WTC11 (cell line): ENCODE data around the gene MNT.

ENCODE experiments used
- ATF1 ChIP-seq: sonication (generic); formaldehyde crosslinking; IDR thresholded peaks from 2 replicates; pipeline ENCODE4 v1.8.1; 2023; ENCODE audit warnings: mild to moderate bottlenecking, moderate library complexity, missing genetic modification reagents
- E2F1 ChIP-seq: sonication (generic); formaldehyde crosslinking; IDR thresholded peaks from 2 replicates; pipeline ENCODE4 v1.8.0; 2022; ENCODE audit warnings: mild to moderate bottlenecking, missing genetic modification reagents
- E2F4 ChIP-seq: sonication (generic); formaldehyde crosslinking; IDR thresholded peaks from 2 replicates; pipeline ENCODE4 v1.8.1; 2022; ENCODE audit warnings: low read depth, mild to moderate bottlenecking, moderate library complexity, missing genetic modification reagents, borderline replicate concordance
- EMX1 ChIP-seq: fragments of 250-450 bp; sonication (Bioruptor Pico); IDR thresholded peaks from 2 replicates; pipeline ENCODE4 v1.8.0; 2021; ENCODE audit warnings: mild to moderate bottlenecking
- IRF1 ChIP-seq: sonication (generic); formaldehyde crosslinking; IDR thresholded peaks from 2 replicates; pipeline ENCODE4 v1.8.0; 2023; ENCODE audit warnings: missing genetic modification reagents
- IRF2 ChIP-seq: sonication (generic); formaldehyde crosslinking; IDR thresholded peaks from 2 replicates; pipeline ENCODE4 v1.8.0; 2022; ENCODE audit warnings: low read depth, missing genetic modification reagents, borderline replicate concordance
- JUN ChIP-seq: sonication (generic); formaldehyde crosslinking; IDR thresholded peaks from 2 replicates; pipeline ENCODE4 v1.8.0; 2023; ENCODE audit warnings: mild to moderate bottlenecking, missing genetic modification reagents
- SP1 ChIP-seq: sonication (generic); formaldehyde crosslinking; conservative IDR thresholded peaks from 2 replicates; pipeline ENCODE4 v1.8.1; 2022; ENCODE audit warnings: missing genetic modification reagents
- TEAD4 ChIP-seq: sonication (generic); formaldehyde crosslinking; IDR thresholded peaks from 2 replicates; pipeline ENCODE4 v1.8.0; 2022; ENCODE audit warnings: mild to moderate bottlenecking, missing genetic modification reagents
- ZBTB21 ChIP-seq: sonication (generic); formaldehyde crosslinking; IDR thresholded peaks from 2 replicates; pipeline ENCODE4 v1.8.1; 2023; ENCODE audit warnings: mild to moderate bottlenecking, missing genetic modification reagents, borderline replicate concordance
- ZNF263 ChIP-seq: sonication (generic); formaldehyde crosslinking; IDR thresholded peaks from 2 replicates; pipeline ENCODE4 v1.8.1; 2022; ENCODE audit warnings: low read depth, mild to moderate bottlenecking, moderate library complexity, missing genetic modification reagents
- TF ChIP-seq, protein P1 (sequence below): fragments of 200-600 bp; IDR thresholded peaks from 2 replicates; pipeline ENCODE4 v1.8.0; 2022; ENCODE audit warnings: antibody characterized with exemption
- TF ChIP-seq, protein P2 (sequence below): sonication (generic); formaldehyde crosslinking; conservative IDR thresholded peaks from 2 replicates; pipeline ENCODE4 v1.8.1; 2022; ENCODE audit warnings: mild to moderate bottlenecking, missing genetic modification reagents
- TF ChIP-seq, protein P3 (sequence below): sonication (generic); formaldehyde crosslinking; IDR thresholded peaks from 2 replicates; pipeline ENCODE4 v1.8.1; 2022; ENCODE audit warnings: missing genetic modification reagents, borderline replicate concordance

GRCh38 chr17:2399572-2400473, 1.0 kb downstream of the MNT start:
- TF ChIP-seq ATF1: no peak
- TF ChIP-seq IRF2: no peak
- TF ChIP-seq JUN (CRISPR knock-in tag): no peak
- TF ChIP-seq, protein P1, sequence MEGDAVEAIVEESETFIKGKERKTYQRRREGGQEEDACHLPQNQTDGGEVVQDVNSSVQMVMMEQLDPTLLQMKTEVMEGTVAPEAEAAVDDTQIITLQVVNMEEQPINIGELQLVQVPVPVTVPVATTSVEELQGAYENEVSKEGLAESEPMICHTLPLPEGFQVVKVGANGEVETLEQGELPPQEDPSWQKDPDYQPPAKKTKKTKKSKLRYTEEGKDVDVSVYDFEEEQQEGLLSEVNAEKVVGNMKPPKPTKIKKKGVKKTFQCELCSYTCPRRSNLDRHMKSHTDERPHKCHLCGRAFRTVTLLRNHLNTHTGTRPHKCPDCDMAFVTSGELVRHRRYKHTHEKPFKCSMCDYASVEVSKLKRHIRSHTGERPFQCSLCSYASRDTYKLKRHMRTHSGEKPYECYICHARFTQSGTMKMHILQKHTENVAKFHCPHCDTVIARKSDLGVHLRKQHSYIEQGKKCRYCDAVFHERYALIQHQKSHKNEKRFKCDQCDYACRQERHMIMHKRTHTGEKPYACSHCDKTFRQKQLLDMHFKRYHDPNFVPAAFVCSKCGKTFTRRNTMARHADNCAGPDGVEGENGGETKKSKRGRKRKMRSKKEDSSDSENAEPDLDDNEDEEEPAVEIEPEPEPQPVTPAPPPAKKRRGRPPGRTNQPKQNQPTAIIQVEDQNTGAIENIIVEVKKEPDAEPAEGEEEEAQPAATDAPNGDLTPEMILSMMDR: no peak
- TF ChIP-seq EMX1: no peak
- no peak for TF ChIP-seq ZBTB21 (CRISPR knock-in tag)
- peak; percentile 97 for TF ChIP-seq SP1
- TF ChIP-seq E2F1 (CRISPR knock-in tag): no peak
- TF ChIP-seq TEAD4: peak; percentile 78; the same call in 1 of the 2 replicates
- TF ChIP-seq IRF1: no peak
- TF ChIP-seq E2F4: no peak
- TF ChIP-seq, protein P2, sequence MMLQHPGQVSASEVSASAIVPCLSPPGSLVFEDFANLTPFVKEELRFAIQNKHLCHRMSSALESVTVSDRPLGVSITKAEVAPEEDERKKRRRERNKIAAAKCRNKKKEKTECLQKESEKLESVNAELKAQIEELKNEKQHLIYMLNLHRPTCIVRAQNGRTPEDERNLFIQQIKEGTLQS (CRISPR knock-in tag): no peak
- TF ChIP-seq, protein P3, sequence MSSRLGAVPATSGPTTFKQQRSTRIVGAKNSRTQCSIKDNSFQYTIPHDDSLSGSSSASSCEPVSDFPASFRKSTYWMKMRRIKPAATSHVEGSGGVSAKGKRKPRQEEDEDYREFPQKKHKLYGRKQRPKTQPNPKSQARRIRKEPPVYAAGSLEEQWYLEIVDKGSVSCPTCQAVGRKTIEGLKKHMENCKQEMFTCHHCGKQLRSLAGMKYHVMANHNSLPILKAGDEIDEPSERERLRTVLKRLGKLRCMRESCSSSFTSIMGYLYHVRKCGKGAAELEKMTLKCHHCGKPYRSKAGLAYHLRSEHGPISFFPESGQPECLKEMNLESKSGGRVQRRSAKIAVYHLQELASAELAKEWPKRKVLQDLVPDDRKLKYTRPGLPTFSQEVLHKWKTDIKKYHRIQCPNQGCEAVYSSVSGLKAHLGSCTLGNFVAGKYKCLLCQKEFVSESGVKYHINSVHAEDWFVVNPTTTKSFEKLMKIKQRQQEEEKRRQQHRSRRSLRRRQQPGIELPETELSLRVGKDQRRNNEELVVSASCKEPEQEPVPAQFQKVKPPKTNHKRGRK (CRISPR knock-in tag): no peak
- no peak for TF ChIP-seq ZNF263 (CRISPR knock-in tag)
